HEK293T (cell line): ENCODE results near the gene ENDOD1.

Source experiments
- ELF4 ChIP-seq: fragments of 450-650 bp; IDR thresholded peaks from 2 replicates; pipeline ENCODE4 v1.6.1; 2017; ENCODE audit warnings: antibody characterized with exemption
- SP1 ChIP-seq: fragments of 450-650 bp; IDR thresholded peaks from 2 replicates; pipeline ENCODE4 v1.6.1; 2017
- SUZ12 ChIP-seq: fragments of 450-650 bp; IDR thresholded peaks from 2 replicates; pipeline ENCODE4 v1.6.1; 2016; ENCODE audit warnings: mild to moderate bottlenecking

- TF ChIP-seq ELF4, result no peak
- no peak for TF ChIP-seq SP1
- TF ChIP-seq SUZ12, result no peak
Measured at GRCh38 chr11:95098826-95099225, 9.2 kb downstream of the ENDOD1 start.
